Osteocyte (in vitro differentiated cells): Measurements from ENCODE around the gene C10orf95. TPM values are rescaled to one million over a fixed set of nuclear protein-coding genes. Genes with fewer than 3 reads are reported as not detected.
A peak's percentile ranks its signal among the peaks of the same experiment; 100 is the strongest.
"Not testable (repeated sequence)": the region's sequence is repeated elsewhere in the genome, so short reads cannot be mapped to it uniquely, and the experiment has no call there.

Experiments
- DNase-seq: peaks from one replicate; pipeline ENCODE4 v3.0.0; 2021; ENCODE audit warnings: mixed read lengths; ENCODE audit not compliant: unreplicated experiment; ENCODE audit errors: extremely low spot score
- H3K27ac Mint-ChIP-seq: one replicate; pipeline ENCODE4 v1.8.0; 2021; ENCODE audit warnings: mild to moderate bottlenecking, mixed read lengths; ENCODE audit not compliant: unreplicated experiment
- H3K27me3 Mint-ChIP-seq: one replicate; pipeline ENCODE4 v1.8.0; 2021; ENCODE audit warnings: mixed read lengths; ENCODE audit not compliant: unreplicated experiment
- H3K36me3 Mint-ChIP-seq: one replicate; pipeline ENCODE4 v1.8.0; 2021; ENCODE audit warnings: mixed read lengths; ENCODE audit not compliant: unreplicated experiment
- H3K4me1 Mint-ChIP-seq: one replicate; pipeline ENCODE4 v1.8.0; 2021; ENCODE audit warnings: mixed read lengths; ENCODE audit not compliant: unreplicated experiment
- H3K4me3 Mint-ChIP-seq: one replicate; pipeline ENCODE4 v1.8.0; 2021; ENCODE audit warnings: mild to moderate bottlenecking, moderate library complexity, mixed read lengths; ENCODE audit not compliant: unreplicated experiment
- H3K9me3 Mint-ChIP-seq: one replicate; pipeline ENCODE4 v1.8.0; 2021; ENCODE audit warnings: mixed read lengths; ENCODE audit not compliant: unreplicated experiment
- long read RNA-seq: library from polyadenylated mRNA; unstranded; transcript quantifications from one replicate; pipeline ENCODE4 v2.0.0, GENCODE V29; 2021
- total RNA-seq: library from RNA; stranded (reverse); gene quantifications from 2 replicates; pipeline ENCODE4 v1.2.1, GENCODE V29; 2021
- TF ChIP-seq, protein P1 (sequence below): fragments of 200-600 bp; sonication (generic); IDR thresholded peaks from 2 replicates; pipeline ENCODE4 v1.5.0; 2021; ENCODE audit warnings: antibody characterized with exemption, mild to moderate bottlenecking, moderate library complexity

The C10orf95 gene
- not detected in 2 replicates for total RNA-seq
- long read RNA-seq, result 0 reads

DNA sequence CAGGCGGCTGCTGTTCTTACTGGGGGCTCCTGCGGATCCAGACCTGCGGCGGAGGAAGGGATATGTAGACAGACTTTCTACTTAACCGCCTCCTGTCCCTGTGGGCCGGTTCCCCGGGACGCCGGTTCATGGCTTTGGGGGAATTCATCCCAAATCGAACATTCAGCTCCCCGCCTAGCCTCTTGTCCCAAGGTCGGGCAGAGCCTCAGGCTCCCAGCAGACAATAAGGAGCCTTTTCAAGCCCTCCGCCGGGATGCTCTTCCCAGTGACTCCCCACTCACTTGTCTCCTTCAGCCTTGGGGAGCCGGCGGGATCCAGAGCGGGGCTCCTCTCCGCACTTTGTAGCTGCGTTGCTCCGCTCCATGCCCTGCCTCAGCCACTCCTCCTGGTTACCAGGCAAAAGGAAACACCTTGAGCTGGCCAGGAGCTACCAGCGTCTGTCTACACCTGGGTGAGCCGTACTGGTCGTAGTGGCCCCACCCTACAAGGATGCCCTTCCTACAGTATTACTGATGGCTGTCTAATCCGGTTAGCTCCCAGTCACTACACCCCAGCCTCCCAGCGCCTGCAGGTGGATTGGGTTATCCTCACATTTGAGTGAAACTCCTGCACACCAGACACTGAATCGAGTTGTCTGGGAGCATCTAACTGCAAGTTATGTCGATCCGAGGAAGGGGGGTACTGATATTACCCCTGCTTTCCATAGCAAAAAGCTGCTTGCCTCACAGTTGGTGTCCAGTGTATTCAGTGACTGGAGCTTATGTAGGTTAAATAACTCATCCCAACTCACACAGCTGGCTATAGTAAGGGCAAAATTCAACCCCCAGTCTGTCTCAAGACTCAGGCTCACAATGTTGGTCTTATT, at the start of gene C10orf95:
TSS of gene C10orf95 (minus strand) at position 439 of the 865 bp plus-strand sequence. CDS start 450 bp downstream, outside the sequence.
- H3K36me3 Mint-ChIP-seq, result no peaks in the 10 kb centered on the region
- no peaks in the 10 kb centered on the region for H3K27me3 Mint-ChIP-seq
- peak within 1 kb of the TSS; percentile 23 for H3K27ac Mint-ChIP-seq
- H3K9me3 Mint-ChIP-seq, result no peaks in the 10 kb centered on the region
- DNase-seq, result no peak
- TF ChIP-seq, protein P1, sequence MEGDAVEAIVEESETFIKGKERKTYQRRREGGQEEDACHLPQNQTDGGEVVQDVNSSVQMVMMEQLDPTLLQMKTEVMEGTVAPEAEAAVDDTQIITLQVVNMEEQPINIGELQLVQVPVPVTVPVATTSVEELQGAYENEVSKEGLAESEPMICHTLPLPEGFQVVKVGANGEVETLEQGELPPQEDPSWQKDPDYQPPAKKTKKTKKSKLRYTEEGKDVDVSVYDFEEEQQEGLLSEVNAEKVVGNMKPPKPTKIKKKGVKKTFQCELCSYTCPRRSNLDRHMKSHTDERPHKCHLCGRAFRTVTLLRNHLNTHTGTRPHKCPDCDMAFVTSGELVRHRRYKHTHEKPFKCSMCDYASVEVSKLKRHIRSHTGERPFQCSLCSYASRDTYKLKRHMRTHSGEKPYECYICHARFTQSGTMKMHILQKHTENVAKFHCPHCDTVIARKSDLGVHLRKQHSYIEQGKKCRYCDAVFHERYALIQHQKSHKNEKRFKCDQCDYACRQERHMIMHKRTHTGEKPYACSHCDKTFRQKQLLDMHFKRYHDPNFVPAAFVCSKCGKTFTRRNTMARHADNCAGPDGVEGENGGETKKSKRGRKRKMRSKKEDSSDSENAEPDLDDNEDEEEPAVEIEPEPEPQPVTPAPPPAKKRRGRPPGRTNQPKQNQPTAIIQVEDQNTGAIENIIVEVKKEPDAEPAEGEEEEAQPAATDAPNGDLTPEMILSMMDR, result no peak
- peaks cover 10% of the 10 kb centered on the region for H3K4me1 Mint-ChIP-seq
- H3K4me3 Mint-ChIP-seq, result peak within 1 kb of the TSS; percentile 72

- DNase-seq, H3K9me3 Mint-ChIP-seq, H3K4me3 Mint-ChIP-seq, H3K27me3 Mint-ChIP-seq, H3K27ac Mint-ChIP-seq, H3K36me3 Mint-ChIP-seq: not testable (repeated sequence)
- H3K4me1 Mint-ChIP-seq, result peaks cover 24% of the 10 kb centered on the region
Measured at GRCh38 chr10:102500686-102501085, 49.3 kb upstream of the C10orf95 start.

GRCh38 chr10:102499356-102499755, 48.0 kb upstream of the C10orf95 start:
- no peaks in the 10 kb centered on the region for H3K9me3 Mint-ChIP-seq
- no peak overlapping the region for H3K4me3 Mint-ChIP-seq
- H3K27me3 Mint-ChIP-seq, result no peaks in the 10 kb centered on the region
- H3K27ac Mint-ChIP-seq, result no peak overlapping the region
- no peaks in the 10 kb centered on the region for H3K36me3 Mint-ChIP-seq
- peaks cover 13% of the 10 kb centered on the region for H3K4me1 Mint-ChIP-seq
- TF ChIP-seq, protein P1, result no peak
- DNase-seq, result no peak

GRCh38 chr10:102497545-102497944, 46.2 kb upstream of the C10orf95 start:
- TF ChIP-seq, protein P1, result no peak
- H3K4me1 Mint-ChIP-seq, result peaks cover 17% of the 10 kb centered on the region
- H3K9me3 Mint-ChIP-seq, result no peaks in the 10 kb centered on the region
- no peak for DNase-seq
- no peak overlapping the region for H3K4me3 Mint-ChIP-seq
- no peak overlapping the region for H3K27ac Mint-ChIP-seq
- H3K36me3 Mint-ChIP-seq, result no peaks in the 10 kb centered on the region
- no peaks in the 10 kb centered on the region for H3K27me3 Mint-ChIP-seq

GRCh38 chr10:102493771-102494170, 42.4 kb upstream of the C10orf95 start:
- Mint-ChIP-seq H3K27me3 (no peaks in the 10 kb centered on the region), H3K4me3 (no peak overlapping the region), H3K9me3 (no peaks in the 10 kb centered on the region), H3K4me1 (peaks cover 7% of the 10 kb centered on the region), H3K36me3 (peaks cover 6% of the 10 kb centered on the region), H3K27ac (no peak overlapping the region)
- DNase-seq, result no peak
- TF ChIP-seq, protein P1, result no peak
